Breast epithelium (tissue), 4 donors: ENCODE measurements around the gene ADAMTS8. TPM values are rescaled to one million over a fixed set of nuclear protein-coding genes. Genes with fewer than 3 reads are reported as not detected.

ENCODE experiments used
- DNase-seq, 2 donors: peaks; one replicate each; pipeline ENCODE4 v3.0.0-alpha.2; 2019; ENCODE audit warnings: low spot score in 2 of 2
- H3K27ac ChIP-seq, 2 donors: fragments of 200-600 bp; sonication (generic) in 1 of 2; one replicate each; pipeline ENCODE4 v1.5.1; 2016 to 2019; ENCODE audit warnings: mild to moderate bottlenecking in 1 of 2
- H3K27me3 ChIP-seq, 2 donors: fragments of 200-600 bp; sonication (generic) in 1 of 2; one replicate each; pipeline versions ENCODE4 v1.5.1 to v1.6.0; 2017 to 2019; ENCODE audit warnings: control low read depth in 1 of 2, mild to moderate bottlenecking in 1 of 2
- H3K36me3 ChIP-seq: fragments of 200-600 bp; one replicate; pipeline ENCODE4 v1.5.1; 2019
- H3K4me1 ChIP-seq, 2 donors: fragments of 200-600 bp; sonication (generic); one replicate each; pipeline ENCODE4 v1.5.1; 2016 to 2019; ENCODE audit warnings: control low read depth in 1 of 2
- H3K4me3 ChIP-seq, 3 donors: fragments of 200-600 bp; sonication (generic); 1 replicate in 2 of 3; 2 replicates in 1 of 3; pipeline ENCODE4 v1.5.1; 2016 to 2019; ENCODE audit warnings: mild to moderate bottlenecking in 3 of 3, moderate library complexity in 2 of 3
- H3K9me3 ChIP-seq, 2 donors: fragments of 200-600 bp; sonication (generic) in 1 of 2; one replicate each; pipeline ENCODE4 v1.5.1; 2016 to 2019; ENCODE audit warnings: control low read depth in 1 of 2
- POLR2A ChIP-seq: fragments of 450-650 bp; IDR thresholded peaks from one replicate; pipeline ENCODE4 v1.6.1; 2016; ENCODE audit warnings: antibody characterized with exemption, mild to moderate bottlenecking, moderate library complexity
- POLR2AphosphoS5 ChIP-seq, 3 donors: sonication (generic); formaldehyde crosslinking; IDR thresholded peaks; one replicate each; pipeline ENCODE4 v1.6.1; 2017; ENCODE audit warnings: antibody characterized with exemption in 3 of 3
- intact Hi-C: fragments of 100-400 bp; cut with DNase I; formaldehyde crosslinking; loops from one replicate; pipeline ENCODE4 v1.15.1; 2023; ENCODE audit warnings: low total_unique reads
- total RNA-seq, 3 donors: library from RNA; depleted of rRNA; stranded (reverse); fragments of >200 nt; gene quantifications; one replicate each; pipeline ENCODE4 v1.1.0, GENCODE V29; 2016
- TF ChIP-seq, protein P1 (sequence below), 3 donors: fragments of 450-650 bp; IDR thresholded peaks; one replicate each; pipeline ENCODE4 v1.5.1; 2016 to 2017; ENCODE audit warnings: antibody characterized with exemption in 3 of 3, mild to moderate bottlenecking in 3 of 3, moderate library complexity in 3 of 3

ADAMTS8 gene
- total RNA-seq, 3 donors from 2014 or later: 0.32 to 2.0 (median 0.44) TPM

GRCh38 chr11:130455483-130456127 is 27.2 kb upstream of the ADAMTS8 start:
- H3K4me1 ChIP-seq: peaks cover 5 to 7% of the 10 kb centered on the region in 2 donors
- peak overlapping the region in 1 of 3 donors; percentile 15 for H3K4me3 ChIP-seq
- no peak for DNase-seq
- H3K36me3 ChIP-seq: no peaks in the 10 kb centered on the region
- TF ChIP-seq POLR2AphosphoS5 (IDR thresholded peaks at IDR 0.05) (no peak), POLR2A (no peak)
- TF ChIP-seq, protein P1, sequence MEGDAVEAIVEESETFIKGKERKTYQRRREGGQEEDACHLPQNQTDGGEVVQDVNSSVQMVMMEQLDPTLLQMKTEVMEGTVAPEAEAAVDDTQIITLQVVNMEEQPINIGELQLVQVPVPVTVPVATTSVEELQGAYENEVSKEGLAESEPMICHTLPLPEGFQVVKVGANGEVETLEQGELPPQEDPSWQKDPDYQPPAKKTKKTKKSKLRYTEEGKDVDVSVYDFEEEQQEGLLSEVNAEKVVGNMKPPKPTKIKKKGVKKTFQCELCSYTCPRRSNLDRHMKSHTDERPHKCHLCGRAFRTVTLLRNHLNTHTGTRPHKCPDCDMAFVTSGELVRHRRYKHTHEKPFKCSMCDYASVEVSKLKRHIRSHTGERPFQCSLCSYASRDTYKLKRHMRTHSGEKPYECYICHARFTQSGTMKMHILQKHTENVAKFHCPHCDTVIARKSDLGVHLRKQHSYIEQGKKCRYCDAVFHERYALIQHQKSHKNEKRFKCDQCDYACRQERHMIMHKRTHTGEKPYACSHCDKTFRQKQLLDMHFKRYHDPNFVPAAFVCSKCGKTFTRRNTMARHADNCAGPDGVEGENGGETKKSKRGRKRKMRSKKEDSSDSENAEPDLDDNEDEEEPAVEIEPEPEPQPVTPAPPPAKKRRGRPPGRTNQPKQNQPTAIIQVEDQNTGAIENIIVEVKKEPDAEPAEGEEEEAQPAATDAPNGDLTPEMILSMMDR (IDR thresholded peaks at IDR 0.05): no peak
- H3K27me3 ChIP-seq: no peaks in the 10 kb centered on the region
- intact Hi-C loops: no loop called here
- no peaks in the 10 kb centered on the region for H3K9me3 ChIP-seq
- H3K27ac ChIP-seq: peak overlapping the region in 1 of 2 donors; percentile 66

DNA sequence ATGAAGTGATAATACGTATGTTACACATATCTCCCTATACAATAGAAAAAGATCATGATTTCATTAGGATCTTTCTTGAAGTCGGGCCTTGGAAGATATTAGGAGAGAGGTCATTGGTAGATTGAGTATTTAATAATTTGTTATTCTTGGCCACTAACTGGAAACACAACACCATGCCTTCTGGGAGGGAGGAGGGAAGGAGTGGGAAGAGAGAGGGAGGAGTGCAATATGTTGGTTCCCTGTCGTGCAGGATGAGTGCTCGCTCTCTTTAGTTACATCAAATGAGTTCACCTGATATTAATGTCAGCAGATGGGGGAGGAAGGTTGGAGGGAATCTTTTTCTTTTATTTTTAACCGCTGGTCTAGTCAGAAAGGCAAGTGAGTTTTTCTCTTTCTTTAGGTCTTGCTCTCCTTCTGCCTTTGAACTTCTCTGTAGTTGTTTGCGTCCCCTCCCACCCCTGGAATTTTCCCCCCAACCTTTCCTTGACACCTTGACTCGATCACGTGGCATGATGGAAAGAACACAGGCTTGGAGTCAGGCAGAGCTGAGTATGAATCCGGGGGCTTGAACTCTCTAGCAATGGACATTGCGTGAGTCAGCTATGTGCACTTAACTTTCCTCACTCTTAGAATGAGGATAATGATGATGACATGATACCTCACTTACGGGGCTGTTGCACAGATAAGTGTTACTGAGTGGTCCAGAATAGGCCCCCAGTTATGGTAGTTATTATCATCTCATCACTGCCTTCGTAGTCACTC is 26.3 kb upstream of the ADAMTS8 start:
- no peak for DNase-seq
- no peaks in the 10 kb centered on the region for H3K9me3 ChIP-seq
- TF ChIP-seq POLR2AphosphoS5 (IDR thresholded peaks at IDR 0.05): no peak
- TF ChIP-seq POLR2A: no peak
- TF ChIP-seq, protein P1 (IDR thresholded peaks at IDR 0.05): no peak
- H3K4me3 ChIP-seq: peak overlapping the region in 1 of 3 donors; percentile 6
- no peaks in the 10 kb centered on the region for H3K27me3 ChIP-seq
- H3K27ac ChIP-seq: peak overlapping the region in 1 of 2 donors; percentile 66
- no peaks in the 10 kb centered on the region for H3K36me3 ChIP-seq
- peaks cover 5 to 7% of the 10 kb centered on the region in 2 donors for H3K4me1 ChIP-seq
- intact Hi-C loops: loop anchor here (5.0 kb wide), 1 partner anchor 1712 kb away; no protein-coding TSS in a partner anchor

- no peak for TF ChIP-seq POLR2AphosphoS5 (IDR thresholded peaks at IDR 0.05)
- TF ChIP-seq, protein P1 (IDR thresholded peaks at IDR 0.05): no peak
- no peak for TF ChIP-seq POLR2A
- no peak for DNase-seq
- intact Hi-C loops: loop anchor here (5.0 kb wide), 1 partner anchor 1711 kb away; no protein-coding TSS in a partner anchor
- Histone ChIP-seq H3K4me1 (peaks cover 5 to 7% of the 10 kb centered on the region in 2 donors), H3K4me3 (peak overlapping the region in 1 of 3 donors; percentile 95), H3K27ac (no peak overlapping the region), H3K36me3 (no peaks in the 10 kb centered on the region), H3K9me3 (no peaks in the 10 kb centered on the region), H3K27me3 (no peaks in the 10 kb centered on the region)
These were observed 24.5 kb upstream of the ADAMTS8 start for GRCh38 chr11:130452940-130453339.

DNA sequence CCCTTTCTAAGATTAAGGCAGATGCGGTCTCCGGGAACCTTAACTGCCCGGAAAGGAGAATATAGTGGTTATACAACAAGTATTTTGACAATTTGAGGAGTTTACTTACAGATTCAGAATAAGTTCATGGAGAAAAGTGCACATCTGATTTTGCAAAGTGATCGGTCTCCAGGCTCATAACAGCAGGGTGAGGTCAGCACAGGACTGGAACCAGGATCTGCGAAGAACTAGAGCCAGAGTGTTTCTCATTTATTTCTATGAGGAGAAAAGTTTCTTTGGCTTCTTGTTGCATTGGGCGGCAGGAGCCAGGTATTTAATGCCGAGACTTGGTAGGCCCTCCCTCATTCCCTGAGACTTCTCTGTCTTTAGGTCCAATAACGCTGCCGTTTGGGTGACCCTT is 23.8 kb upstream of the ADAMTS8 start:
- intact Hi-C loops: loop anchor here (5.0 kb wide), 1 partner anchor 1710 kb away; no protein-coding TSS in a partner anchor
- no peak for DNase-seq
- H3K27ac ChIP-seq: peak overlapping the region in 1 of 2 donors; percentile 80
- no peaks in the 10 kb centered on the region for H3K9me3 ChIP-seq
- peak overlapping the region; percentile 61 to 95 (median 69) for H3K4me3 ChIP-seq
- no peak for TF ChIP-seq POLR2AphosphoS5 (IDR thresholded peaks at IDR 0.05)
- H3K4me1 ChIP-seq: peaks cover 0 to 7% of the 10 kb centered on the region in 2 donors
- no peaks in the 10 kb centered on the region for H3K36me3 ChIP-seq
- no peaks in the 10 kb centered on the region for H3K27me3 ChIP-seq

GRCh38 chr11:130451231-130452019 is 23.0 kb upstream of the ADAMTS8 start:
- H3K27ac ChIP-seq: peak overlapping the region; percentile 77 to 80
- TF ChIP-seq, protein P1 (IDR thresholded peaks at IDR 0.05): no peak
- peak in 1 of 3 donors; percentile 18 for TF ChIP-seq POLR2AphosphoS5 (IDR thresholded peaks at IDR 0.05)
- H3K4me3 ChIP-seq: peak overlapping the region; percentile 61 to 95 (median 69)
- H3K27me3 ChIP-seq: no peaks in the 10 kb centered on the region
- H3K9me3 ChIP-seq: no peaks in the 10 kb centered on the region
- intact Hi-C loops: loop anchor here (5.0 kb wide), 1 partner anchor 1709 kb away; no protein-coding TSS in a partner anchor
- peaks cover 0 to 7% of the 10 kb centered on the region in 2 donors for H3K4me1 ChIP-seq
- no peak for DNase-seq
- H3K36me3 ChIP-seq: no peaks in the 10 kb centered on the region
